Astrocyte of the spinal cord (primary cell): Measurements from ENCODE around the gene SLC41A2.

ENCODE experiments used
- DNase-seq: peaks from one replicate; pipeline ENCODE4 v3.0.0; 2011; ENCODE audit warnings: low read depth, low spot score
- H3K4me3 ChIP-seq: 2 replicates; pipeline ENCODE4 v1.5.1; 2011; ENCODE audit warnings: low read depth, mild to moderate bottlenecking, low read length, moderate library complexity
- CTCF ChIP-seq: IDR thresholded peaks from 2 replicates; pipeline ENCODE4 v1.5.1; 2012; ENCODE audit warnings: low read depth, mild to moderate bottlenecking, low read length, inconsistent platforms
- in situ Hi-C: cut with HindIII; loops from 2 replicates; pipeline ENCODE4 v1.10.0; 2017; ENCODE audit warnings: low sequenced_read_pairs

Gene SLC41A2

GRCh38 chr12:104933778-104934177 is 24.3 kb downstream of the SLC41A2 start:
- DNase-seq = no peak
- H3K4me3 ChIP-seq = no peak overlapping the region
- no peak for TF ChIP-seq CTCF
- in situ Hi-C loops = no loop called here

- DNase-seq = no peak
- in situ Hi-C loops = no loop called here
- TF ChIP-seq CTCF = no peak
- no peak overlapping the region for H3K4me3 ChIP-seq
These were observed 25.0 kb downstream of the SLC41A2 start for GRCh38 chr12:104933128-104933527.

GRCh38 chr12:104930388-104931326 is 27.4 kb downstream of the SLC41A2 start:
- TF ChIP-seq CTCF = no peak
- in situ Hi-C loops = no loop called here
- no peak overlapping the region for H3K4me3 ChIP-seq
- no peak for DNase-seq

GRCh38 chr12:104929977-104930376 is 28.1 kb downstream of the SLC41A2 start:
- DNase-seq = no peak
- no peak for TF ChIP-seq CTCF
- in situ Hi-C loops = no loop called here
- no peak overlapping the region for H3K4me3 ChIP-seq

GRCh38 chr12:104929368-104929767 is 28.7 kb downstream of the SLC41A2 start:
- in situ Hi-C loops = no loop called here
- H3K4me3 ChIP-seq = no peak overlapping the region
- no peak for DNase-seq
- no peak for TF ChIP-seq CTCF

GRCh38 chr12:104928036-104928745 is 29.9 kb downstream of the SLC41A2 start:
- in situ Hi-C loops = no loop called here
- H3K4me3 ChIP-seq = no peak overlapping the region
- no peak for DNase-seq
- TF ChIP-seq CTCF = no peak
